Measurements from ENCODE around the gene MADCAM1.

MADCAM1 gene

GRCh38 chr19:489418-490196, 6.7 kb upstream of the MADCAM1 start:
- H3K4me3 ChIP-seq (ENCODE audit: control insufficient read depth, low read depth, low read length), result peak overlapping the region; percentile 52
- TF ChIP-seq CTCF (conservative IDR thresholded peaks at IDR 0.05; ENCODE audit: control insufficient read depth, insufficient read depth, low read depth, low read length), result no peak
- peak; percentile 30 for DNase-seq (ENCODE audit: low read depth)

- H3K4me3 ChIP-seq (ENCODE audit: control insufficient read depth, low read depth, low read length), result no peak overlapping the region
- no peak for DNase-seq (ENCODE audit: low read depth)
- TF ChIP-seq CTCF (conservative IDR thresholded peaks at IDR 0.05; ENCODE audit: control insufficient read depth, insufficient read depth, low read depth, low read length), result no peak
Observed at GRCh38 chr19:491146-491741, 5.0 kb upstream of the MADCAM1 start.

DNA sequence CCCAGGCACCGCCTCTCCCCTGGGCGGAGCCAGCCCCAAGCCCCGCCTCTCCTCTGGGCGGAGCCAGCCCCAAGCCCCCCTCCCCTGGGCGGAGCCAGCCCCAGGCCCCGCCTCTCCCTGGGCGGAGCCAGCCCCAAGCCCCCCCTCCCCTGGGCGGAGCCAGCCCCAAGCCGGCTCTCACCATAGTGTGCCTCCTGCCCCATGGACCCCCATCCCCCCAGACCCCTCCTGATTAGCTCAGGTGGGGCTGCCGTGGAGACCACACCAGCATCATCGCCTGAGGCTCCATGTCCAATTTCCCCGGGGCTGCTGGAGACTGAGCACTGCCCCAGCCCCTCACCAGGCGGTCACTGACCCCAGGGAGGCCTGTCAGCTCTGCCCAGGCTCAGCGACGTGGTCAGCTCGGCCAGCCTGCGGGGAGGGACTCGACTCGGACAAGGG, 4.2 kb upstream of the MADCAM1 start:
- TF ChIP-seq CTCF (conservative IDR thresholded peaks at IDR 0.05; ENCODE audit: control insufficient read depth, insufficient read depth, low read depth, low read length), result no peak
- DNase-seq (ENCODE audit: low read depth), result no peak
- H3K4me3 ChIP-seq (ENCODE audit: control insufficient read depth, low read depth, low read length), result no peak overlapping the region

DNA sequence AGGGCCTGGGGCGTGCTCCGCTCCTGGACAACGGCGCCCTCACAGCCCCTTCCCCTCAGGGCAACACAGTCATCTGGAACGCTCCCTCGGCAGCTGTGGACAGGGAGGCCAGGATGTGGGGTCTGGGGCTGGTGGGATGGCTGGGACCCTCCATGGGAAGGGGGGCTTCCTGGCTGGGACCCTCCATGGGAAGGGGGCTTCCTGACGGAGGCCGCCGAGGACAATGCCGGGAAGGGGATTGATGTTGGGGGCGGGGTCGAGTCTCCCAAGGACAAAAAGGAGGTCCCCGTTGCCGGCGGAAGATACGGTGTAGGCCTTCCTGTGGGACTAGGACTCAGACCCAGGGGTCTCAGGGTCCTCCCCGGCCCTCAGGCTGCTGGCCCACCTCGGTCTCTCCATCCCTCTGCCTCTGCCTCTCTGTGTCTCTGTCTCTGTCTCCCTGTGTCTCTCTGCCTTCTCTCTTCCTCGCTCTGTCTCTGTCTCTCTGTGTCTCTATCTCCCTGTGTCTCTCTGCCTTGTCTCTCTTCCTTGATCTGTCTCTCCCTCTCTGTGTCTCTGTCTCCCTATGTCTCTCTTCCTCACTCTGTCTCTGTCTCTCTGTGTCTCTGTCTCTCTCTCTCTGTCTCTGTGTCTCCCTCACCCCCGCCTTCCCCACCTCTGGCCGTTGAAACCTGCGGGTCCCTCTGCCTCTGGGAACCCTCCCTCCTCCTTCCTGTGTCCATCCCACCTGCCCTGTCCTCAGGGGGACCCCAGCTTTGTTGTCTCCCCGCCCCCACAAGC, 2.7 kb upstream of the MADCAM1 start:
- H3K4me3 ChIP-seq (ENCODE audit: control insufficient read depth, low read depth, low read length), result no peak overlapping the region
- no peak for DNase-seq (ENCODE audit: low read depth)
- no peak for TF ChIP-seq CTCF (conservative IDR thresholded peaks at IDR 0.05; ENCODE audit: control insufficient read depth, insufficient read depth, low read depth, low read length)

GRCh38 chr19:494171-495080, 1.9 kb upstream of the MADCAM1 start:
- H3K4me3 ChIP-seq (ENCODE audit: control insufficient read depth, low read depth, low read length), result no peak overlapping the region
- no peak for TF ChIP-seq CTCF (conservative IDR thresholded peaks at IDR 0.05; ENCODE audit: control insufficient read depth, insufficient read depth, low read depth, low read length)

DNA sequence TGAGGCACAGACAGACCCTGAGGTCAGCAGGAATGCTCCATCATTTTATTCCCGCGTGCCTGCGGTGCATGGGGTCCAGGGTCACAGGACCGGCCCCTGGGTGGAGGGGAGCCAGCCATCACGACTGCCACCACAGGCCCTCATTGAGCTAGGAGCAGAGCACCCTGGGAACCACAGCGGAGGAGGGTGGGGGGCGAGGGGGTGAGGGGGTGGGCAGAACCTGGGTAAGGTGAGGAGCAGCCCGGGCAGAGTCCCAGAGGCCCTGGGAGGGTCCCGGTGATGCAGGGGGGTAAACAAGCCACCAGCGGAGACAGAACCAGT, 1.2 kb upstream of the MADCAM1 start:
- no peak for TF ChIP-seq CTCF (conservative IDR thresholded peaks at IDR 0.05; ENCODE audit: control insufficient read depth, insufficient read depth, low read depth, low read length)
- no peak for DNase-seq (ENCODE audit: low read depth)

More at GRCh38 chr19:494171-495080, 1.9 kb upstream of the MADCAM1 start:
- DNase-seq (ENCODE audit: low read depth), result no peak

More for the DNA sequence above, 1.2 kb upstream of the MADCAM1 start:
- no peak overlapping the region for H3K4me3 ChIP-seq (ENCODE audit: control insufficient read depth, low read depth, low read length)
